Fibroblast of skin of back (primary cell): ENCODE measurements around the gene NCOA3.
A peak's percentile ranks its signal among the peaks of the same experiment; 100 is the strongest.
"Not testable (repeated sequence)": the region's sequence is repeated elsewhere in the genome, so short reads cannot be mapped to it uniquely, and the experiment has no call there.

ENCODE experiments used
- DNase-seq: peaks from one replicate; pipeline ENCODE4 v3.0.0-alpha.2; 2013

Gene NCOA3

DNA sequence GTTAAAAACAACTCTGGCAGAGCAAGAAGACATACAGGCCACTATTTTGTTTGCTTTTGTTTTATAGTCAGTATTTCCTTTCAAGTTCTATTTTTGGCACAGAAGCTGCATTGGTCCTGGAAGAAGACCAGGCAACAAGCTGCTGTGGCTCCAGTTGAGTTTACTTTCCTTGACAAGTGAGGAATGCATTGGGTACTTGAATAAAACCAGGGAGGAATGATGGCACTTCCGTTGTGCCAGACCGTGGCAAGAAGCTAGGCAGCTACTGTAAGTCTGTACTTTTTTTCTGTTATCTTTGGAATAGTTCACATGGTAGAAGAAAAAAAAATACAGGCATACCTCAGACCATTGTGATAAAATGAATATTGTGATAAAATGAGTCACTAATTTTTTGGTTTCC, 66.3 kb downstream of the NCOA3 start:
- peak; percentile 95 for DNase-seq

DNA sequence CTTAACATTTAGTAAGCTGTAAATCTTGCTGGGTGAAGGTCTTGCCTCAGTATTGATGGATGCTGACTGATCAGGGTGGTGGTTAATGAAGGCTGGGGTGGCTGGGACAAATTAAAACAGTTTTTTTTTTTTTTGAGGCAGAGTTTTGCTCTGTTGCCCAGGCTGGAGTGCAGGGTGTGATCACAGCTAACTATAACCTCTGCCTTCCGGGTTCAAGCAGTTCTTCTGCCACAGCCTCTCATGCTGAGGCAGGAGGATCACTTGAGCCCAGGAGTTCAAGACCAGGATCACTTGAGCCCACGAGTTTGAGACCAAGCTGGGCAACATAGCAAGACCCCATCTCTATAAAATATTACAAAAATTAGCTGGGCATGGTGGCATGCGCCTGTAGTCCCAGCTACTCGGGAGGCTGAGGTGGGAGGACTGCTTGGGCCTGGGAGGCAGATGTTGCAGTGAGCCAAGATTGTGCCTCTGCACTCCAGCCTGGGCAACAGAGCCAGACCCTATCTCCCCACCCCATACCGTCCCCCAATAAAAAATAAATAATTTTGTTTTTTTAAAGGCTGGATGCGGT, 67.2 kb downstream of the NCOA3 start:
- no peak for DNase-seq

DNA sequence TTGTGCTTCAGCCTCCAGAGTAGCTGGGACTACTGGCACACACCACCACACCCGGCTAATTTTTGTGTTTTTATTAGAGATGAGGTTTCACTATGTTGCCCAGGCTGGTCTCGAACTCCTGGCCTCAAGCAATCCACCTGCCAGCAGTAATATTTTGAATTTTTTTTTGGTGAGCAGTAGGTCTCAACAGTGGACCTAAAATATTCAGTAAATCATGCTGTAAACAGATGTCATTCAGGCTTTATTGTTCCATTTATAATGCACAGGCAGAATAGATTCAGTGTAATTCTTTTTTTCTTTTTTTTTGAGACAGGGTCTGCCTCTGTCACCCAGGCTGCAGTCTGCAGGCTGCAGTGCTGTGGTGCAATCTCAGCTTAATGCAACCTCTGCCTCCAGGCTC, 69.7 kb downstream of the NCOA3 start:
- no peak for DNase-seq

DNA sequence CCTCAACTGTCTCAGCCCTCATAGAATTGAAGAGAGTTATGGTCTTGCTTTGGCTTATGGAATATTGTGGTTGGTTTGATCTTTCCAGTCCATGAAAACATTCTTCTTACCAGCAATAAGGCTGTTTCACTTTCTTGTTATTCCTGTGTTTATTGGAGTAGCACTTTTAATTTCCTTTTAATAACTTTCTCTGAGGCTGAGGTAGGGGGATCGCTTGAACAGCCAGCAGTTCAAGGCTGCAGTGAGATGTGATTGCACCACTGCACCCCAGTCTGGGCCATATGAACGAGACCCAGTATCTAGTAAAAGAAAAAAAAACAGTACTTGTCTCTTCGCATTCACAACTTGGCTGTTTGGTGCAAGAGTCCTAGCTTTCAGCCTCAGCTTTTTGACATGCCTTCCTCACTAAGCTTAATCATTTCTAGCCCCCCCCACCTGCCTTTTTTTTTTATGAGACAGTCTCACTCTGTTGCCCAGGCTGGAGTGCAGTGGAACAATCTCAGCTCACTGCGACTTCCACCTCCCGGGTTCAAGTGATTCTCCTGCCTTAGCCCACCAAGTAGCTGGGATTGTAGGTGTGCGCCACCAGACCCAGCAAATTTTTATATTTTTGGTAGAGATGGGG, 70.5 kb downstream of the NCOA3 start:
- DNase-seq: no peak

DNA sequence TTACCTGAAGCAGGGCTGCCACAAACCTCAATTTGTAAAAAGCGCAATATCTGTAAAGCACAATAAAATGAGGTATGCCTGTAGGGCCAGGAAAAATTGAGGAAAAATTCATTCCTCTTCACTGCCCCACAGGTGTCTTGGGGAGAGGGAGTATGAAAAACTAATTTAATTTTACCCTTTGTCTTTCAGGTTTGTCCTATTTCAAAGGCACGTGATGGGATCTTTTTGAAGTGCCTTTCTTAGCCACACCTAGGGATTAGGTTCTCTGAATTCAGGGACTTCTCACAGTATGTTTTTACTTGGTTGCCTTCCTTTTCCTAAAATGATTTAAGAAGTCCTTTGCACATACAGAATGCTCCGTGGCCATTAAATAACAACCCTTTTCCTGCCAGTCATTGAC, 71.9 kb downstream of the NCOA3 start:
- DNase-seq: no peak

DNA sequence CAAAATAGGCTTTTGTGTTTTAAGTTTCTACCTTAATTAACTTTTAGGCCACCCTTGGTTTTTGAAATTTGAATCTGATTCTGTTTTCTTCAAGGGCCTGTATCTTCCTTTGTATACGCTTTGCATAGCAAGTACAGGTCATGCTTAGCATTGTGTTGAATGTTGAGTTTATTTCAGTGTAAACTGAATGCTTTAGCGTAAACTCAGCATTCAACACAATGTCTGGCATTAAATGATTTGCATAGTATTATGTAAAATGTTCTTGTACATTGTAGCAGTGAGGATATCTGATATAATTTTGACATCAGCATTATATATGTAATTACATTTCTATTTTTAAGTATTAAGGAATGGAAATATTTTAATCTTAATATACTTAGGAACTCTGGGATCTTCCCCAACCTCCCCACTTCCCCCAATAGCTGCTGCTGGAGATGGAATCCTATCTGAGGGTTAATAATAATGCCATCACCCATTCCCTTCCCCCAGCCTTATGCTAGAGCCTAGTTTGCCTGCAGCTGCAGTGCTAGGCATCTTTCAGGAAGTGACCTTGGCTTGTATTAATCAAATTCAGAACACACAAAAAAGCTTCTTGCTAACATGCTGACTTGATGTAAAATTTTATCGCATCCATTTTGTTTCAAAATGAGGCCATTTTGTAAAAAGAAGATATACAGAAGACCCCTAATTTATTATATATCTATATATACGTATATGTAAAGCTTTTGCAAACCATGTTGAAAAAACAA, 73.1 kb downstream of the NCOA3 start:
- DNase-seq: peak; percentile 20

DNA sequence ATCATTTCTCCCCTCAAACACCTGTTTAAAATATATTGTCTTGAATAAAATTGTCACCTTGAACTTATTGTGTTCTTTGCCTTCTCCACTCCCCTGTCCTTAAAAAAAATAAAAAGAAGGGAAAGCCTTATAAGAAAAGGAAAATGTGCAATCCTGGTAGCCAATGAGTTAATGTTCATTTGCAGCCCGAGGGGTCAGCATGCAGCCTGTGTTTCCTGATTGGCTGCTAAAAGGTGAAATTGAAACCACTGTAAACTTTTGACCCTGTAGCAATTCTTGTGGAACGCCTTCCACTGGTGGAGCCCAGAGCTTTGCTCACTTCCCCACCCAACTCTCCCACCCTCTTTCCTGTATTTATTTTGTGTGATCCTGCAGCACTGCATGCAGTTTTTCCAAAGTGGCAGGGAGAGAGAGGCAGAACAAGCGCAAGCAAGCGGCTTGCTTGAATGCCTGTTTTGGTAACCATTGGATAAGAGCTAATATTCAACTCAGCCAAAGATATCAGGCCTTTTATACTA, 74.9 kb downstream of the NCOA3 start:
- peak; percentile 86 for DNase-seq

DNA sequence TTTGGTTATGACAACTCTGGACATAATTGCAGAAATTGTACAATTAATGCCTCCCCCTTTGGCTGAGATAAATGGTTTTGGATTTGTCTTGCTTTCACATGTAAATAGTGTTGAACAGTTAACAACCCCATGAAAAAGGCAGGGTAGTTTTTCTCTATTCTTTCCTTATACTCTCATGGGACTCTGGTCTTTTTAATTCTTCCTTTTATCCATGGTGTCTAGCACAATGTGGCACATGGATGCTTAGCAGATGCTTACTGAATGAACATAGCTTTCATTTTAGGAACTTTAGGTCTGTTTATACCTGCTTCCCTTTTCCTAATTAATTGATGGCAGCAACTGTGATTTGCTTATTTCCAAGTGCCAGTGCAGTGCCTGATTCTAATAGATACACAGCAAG, 75.6 kb downstream of the NCOA3 start:
- no peak for DNase-seq

DNA sequence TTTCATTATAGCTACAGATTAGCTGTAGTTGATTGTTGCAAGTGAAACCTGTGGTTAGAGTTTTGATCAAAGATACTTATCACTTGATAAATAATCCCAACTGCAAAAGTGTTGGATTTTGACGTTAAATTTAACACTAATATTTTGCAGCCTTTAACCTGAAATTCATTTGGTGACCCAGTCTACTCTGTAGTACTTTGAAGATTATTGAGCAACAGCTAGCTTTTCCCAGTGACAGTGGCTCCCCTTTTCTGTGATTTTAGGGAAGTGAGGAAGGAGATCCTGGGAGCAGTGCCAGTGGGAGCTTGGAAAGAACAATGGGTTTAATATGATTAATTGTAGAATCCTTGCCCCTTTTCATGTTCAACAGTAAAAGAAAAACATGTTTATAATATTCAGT, 76.9 kb downstream of the NCOA3 start:
- no peak for DNase-seq

DNA sequence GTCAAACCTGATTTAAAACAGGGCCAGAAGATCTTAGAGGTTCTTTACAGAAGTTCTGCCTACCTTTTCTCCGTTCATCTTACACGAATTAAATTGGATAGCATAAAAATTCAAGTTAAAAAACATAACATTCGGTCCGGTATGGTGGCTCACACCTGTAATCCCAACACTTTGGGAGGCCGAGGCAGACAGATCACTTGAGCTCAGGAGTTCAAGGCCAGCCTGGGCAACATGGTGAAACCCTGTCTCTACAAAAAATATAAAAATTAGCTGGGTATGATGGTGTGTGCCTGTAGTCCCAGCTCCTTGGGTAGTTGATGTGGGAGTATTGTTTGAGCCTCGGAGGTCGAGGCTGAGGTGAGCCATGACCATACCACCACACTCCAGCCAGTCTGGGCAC, 79.0 kb downstream of the NCOA3 start:
- DNase-seq: not testable (repeated sequence)

DNA sequence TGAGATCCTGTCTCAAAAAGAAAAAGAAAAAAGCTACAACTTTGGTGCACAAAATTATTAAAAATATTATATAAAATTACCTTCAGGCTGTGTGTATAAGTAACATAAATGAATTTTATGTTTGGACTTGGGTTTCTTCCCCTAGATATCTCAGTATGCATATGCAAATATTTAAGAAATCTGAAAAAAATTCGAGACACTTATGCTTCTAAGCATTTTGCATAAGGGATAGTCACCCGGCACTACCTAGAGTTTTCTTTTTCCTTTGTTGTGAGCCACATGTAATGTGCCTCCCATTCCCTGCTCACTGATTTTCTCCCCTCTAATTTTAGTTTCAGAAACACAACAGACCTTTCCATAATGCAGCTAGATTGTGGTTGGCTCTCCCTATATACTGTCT, 79.4 kb downstream of the NCOA3 start:
- no peak for DNase-seq

DNA sequence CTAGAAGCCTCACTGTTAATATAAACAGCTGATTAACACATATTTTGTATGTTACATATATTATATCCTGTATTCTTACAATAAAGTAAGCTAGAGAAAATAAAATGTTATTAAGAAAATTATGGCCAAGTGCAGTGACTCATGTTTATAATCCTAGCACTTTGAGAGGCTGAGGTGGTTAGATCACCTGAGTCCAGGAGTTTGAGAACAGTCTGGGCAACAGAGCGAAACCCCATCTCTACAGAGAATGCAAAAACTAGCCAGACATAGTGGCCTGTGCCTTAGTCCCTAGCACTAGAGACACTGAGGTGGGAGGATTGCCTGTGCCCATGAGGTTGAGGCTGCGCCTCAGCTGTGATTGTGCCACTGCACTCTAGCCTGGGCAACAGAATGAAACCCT, 81.9 kb downstream of the NCOA3 start:
- no peak for DNase-seq

DNA sequence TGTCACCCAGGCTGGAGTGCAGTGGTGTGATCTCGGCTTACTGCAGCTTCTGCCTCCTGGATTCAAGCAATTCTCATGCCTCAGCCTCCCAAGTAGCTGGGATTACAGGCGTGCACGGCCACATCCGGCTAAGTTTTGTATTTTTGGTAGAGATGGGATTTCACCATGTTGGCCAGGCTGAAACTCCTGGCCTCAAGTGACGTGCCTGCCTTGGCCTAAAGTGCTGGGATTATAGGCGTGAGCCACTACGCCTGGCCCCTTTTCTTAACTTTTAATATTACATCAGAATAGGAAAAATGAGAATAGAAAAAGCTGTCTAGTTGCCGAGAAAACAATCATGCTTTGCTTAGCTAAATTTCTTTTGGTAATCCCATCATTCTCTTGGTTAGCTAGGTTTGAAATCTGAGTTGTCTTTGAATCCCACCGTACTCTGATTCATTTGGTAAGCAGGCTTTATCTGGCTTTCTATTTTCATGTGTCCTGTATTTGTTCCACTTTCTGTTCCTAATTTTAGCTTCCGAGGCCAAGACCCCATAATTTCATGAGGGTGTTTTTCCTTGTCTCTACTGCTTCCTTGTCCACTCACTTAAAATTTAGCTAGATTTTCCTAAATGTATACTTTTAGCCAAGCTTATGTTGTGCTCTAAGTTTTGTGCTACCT, 83.5 kb downstream of the NCOA3 start:
- no peak for DNase-seq

DNA sequence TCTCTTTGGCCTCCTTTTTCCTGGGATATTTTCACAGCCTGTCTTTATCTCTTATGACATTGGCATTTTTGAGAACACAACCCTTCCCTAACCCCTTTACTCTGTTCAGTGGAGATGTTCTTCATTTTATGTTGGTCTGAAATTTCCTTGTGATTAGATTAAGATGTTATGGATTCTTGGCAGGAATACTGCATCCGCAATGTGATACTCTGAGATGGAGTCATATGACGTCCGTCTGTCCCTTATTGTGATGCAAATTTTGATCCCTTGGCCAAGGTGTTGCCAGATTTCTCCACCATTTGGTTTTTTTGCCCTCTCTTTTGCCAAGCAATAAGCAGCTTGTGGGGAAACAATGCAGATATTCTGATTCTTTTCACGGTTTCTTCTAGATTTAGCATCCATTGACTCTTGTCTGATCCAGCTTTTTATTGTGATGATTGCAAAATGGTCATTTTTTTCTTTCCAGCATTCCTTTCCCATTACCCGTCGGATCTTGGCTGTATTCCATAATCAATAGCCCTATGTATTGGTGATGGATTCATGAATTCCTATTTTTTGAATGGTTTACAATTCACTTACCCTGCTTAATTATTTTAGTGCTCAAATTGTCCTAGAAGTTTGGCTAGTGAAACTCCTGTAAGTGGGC, 85.1 kb downstream of the NCOA3 start:
- no peak for DNase-seq

DNA sequence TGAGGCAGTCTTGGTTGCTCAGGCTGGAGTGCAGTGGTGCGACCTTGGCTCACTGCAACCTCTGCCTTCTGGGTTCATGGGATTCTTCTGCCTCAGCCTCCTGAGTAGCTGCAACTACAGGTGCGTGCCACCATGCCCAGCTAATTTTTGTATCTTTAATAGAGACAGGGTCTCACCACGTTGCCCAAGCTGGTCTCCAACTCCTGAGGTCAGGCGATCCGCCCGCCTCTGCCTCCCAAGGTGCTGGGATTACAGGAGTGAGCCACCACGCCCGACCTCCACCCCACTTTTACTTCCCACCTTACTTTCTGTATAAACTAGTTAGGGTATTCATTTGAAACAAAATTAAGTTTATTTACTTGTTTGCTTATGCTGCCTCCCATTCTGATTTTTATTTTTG, 86.5 kb downstream of the NCOA3 start:
- DNase-seq: no peak

DNA sequence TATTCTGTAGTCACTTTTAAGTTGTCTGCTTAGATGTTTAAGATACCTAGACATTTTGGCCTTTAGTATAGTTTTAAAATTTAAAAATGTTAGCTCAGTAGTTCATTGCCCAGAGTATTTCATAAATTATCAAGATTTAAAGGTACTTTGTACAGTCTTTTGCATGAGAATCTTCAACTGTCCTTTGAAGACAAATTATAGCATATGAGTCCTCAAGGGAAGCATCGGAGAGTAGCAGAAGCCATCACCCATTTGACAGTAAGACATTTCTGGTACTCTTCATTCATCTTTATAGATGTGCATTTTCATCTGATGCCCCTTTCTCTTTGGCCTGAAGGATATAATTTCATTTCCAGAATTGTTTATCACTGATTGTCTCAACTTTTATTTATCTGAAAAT, 89.5 kb downstream of the NCOA3 start:
- no peak for DNase-seq

DNA sequence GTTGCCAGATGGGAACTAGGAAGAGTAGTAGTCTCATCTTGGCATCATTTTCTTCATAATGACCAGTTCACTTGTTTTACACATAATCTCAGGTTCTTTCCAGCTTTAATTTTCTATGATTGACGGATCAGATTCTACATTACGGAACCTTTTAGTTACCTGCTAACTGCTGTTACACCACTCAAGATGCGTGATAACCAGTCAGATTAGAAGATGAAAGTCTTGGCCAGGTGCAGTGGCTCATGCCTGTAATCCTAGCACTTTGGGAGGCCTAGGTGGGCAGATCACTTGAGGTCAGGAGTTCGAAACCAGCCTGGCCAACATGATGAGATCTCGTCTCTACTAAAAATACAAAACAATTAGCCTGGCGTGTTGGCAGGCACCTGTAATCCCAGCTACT, 92.5 kb downstream of the NCOA3 start:
- DNase-seq: no peak

DNA sequence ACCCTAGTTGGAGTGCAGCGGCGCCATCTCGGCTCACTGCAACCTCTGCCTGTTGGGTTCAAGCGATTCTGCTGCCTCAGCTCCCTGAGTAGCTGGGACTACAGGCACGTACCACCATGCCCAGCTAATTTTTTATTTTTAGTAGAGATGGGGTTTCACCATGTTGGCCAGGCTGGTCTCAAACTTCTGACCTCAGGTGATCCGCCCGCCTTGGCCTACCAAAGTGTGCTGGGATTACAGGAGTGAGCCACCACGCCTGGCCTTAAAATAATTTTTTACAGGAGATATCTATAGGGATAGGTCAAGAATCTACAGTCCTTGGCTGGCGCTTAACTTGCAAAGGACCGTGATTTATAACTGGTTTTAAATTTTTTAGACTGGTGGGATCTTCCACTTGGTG, 93.5 kb downstream of the NCOA3 start:
- not testable (repeated sequence) for DNase-seq

DNA sequence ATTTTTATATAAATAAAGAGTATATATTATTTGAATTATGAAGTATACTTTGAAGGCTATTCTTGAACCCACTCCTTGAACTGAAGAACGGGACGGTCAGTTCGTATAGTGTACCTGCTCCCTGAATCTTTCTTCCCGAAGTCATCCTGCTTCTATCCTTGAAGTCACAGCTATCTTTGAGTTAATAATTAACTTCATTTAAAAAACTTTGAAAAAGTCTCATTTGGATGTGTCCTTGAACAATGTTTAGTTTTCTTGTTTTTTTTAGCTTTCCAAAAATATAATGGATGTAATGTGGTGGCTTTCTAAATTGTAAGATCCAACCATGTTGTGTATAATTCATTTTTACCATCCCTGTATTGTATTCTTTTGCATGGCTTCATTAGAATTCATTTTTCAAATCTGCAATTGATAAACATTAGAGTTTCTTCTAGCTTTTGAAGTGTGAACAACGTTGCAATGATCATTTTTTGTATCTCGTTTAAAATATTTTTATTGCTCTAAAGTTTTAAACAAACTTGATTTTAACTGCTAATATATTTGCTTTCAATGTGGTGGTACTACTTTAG, 94.4 kb downstream of the NCOA3 start:
- no peak for DNase-seq

DNA sequence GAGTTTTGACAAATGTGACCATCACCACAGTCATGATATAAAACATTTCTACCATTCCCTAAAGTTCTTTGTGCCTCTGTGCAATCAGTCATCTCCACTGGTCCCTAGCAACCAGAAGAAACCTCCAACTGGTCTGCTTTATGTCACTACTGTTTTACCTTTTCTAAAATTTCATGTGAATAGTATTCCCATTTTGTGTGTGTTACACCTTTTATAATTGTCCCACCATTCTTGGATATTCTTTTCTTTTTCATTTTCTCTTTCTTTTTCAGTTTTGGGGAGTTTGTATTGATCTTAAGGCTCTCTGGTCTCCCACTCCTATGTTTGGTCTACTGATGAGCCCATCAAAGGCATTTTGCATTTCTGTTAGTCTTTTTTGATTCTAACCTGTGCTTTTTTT, 95.4 kb downstream of the NCOA3 start:
- DNase-seq: no peak

DNA sequence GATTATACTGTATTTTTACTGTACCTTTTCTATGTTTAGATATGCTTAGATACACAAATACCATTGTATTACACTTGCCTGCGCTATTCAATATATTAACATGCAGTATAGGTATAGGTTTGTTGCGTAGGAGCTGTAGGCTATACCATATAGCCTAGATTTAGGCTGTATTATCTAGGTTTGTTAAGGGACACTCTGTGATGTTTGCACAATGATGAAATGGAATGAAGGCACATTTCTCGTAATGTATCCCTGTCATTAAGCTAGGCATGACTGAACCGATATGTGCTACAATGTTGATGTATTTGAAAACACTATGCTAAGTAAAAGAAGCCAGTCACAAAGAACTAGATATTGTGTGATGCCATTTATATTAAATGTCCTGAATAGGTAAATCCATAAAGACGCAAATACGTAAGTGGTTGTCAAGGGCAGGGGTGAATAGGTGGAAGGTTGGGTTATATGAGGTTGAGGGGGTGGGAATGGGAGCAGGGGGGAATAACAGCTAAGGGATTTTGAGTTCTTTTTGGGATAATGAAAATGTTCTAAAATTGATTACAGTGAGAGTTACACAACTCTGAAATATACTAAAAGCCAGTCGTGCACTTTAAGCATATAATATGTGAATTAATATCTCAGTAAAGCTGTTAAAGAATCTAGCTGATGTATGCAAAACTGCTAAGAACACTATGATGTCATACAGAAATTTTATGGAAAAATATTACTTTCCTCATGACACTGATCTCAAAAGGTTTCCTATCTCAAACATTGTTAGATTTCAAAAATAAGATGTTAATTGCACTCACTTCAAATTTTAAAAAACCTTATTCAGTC, 97.4 kb downstream of the NCOA3 start:
- DNase-seq: no peak
